GM18907 (cell line): ENCODE results near the gene C10orf71.

Source experiments
- ATAC-seq: cut with Tn5 transposase; IDR thresholded peaks from one replicate; pipeline ENCODE4 v1.9.1; 2021; ENCODE audit warnings: mild to moderate bottlenecking, moderate library complexity; ENCODE audit not compliant: unreplicated experiment

C10orf71 gene

GRCh38 chr10:49290131-49290530 lies 8.8 kb upstream of the C10orf71 start:
- ATAC-seq, result no peak

DNA sequence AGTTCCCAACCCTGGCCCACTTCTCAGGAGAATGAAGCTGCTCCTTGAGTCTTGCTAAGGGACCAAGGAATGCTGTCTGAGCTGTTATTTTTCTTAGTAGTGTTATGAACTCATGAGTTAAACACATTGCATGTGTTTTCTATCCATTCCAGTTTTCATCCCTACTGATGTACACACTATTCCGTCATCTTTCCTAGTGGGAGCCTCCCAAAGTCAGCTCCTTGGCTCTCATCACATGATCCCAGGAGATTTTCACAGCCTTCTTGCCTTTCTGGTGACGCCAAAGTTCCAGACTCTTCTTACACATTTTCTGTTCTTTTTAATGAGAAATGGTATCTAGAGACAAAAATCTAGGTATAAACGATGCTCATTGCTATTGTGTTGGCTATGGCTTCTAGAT lies 8.4 kb upstream of the C10orf71 start:
- ATAC-seq, result no peak

DNA sequence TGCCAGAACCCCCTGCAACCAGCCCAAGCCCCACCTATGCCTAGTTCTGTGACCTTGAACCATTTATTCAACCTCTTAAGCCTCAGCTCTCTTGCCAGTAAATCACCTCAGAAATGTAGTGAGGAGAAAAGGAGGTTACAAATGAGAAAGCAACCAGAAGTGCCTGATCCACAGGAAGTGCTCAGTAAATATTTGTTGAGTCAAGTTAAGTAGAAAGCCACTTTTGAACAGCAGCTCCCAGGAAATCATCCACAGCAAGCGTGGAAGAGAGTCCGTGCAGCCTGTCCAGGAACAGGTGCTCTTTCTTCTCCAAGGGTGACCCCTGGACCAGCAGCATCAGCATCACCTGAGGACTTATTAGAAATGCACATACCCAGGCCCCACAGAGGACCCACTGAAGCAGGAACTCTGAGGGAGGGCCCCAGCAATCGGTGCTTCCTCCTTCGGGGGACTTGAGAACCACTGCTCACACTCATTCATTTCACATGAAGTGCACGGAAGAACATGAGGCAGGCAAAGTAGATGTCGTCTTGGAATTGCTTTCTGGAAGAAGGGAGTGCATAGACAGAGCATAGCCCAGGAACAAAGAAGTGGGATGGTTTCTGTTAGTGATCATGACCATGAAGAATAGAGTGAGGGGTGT lies 6.3 kb upstream of the C10orf71 start:
- ATAC-seq, result no peak

- no peak for ATAC-seq
Observed at GRCh38 chr10:49293208-49293603, 5.8 kb upstream of the C10orf71 start.

DNA sequence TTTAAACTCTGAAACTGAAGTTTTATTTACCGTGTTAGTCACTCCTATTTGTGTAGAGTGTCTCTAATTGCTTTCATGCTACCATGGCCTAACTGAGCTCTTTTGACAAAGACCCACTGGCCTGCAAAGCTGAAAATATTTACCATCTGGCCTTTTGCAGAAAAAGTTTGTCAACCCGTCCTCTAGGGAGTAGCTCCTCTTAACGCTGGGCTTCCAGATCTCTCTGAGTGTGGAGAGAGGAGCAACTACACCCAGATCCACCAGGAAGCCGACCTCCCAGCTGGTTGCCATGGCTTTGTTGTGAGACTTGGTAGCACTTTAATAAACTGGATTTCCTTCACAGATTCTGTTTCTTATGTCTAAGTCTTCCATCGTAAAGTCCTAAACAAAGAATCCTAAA lies 4.2 kb upstream of the C10orf71 start:
- no peak for ATAC-seq

GRCh38 chr10:49295297-49295696 lies 3.7 kb upstream of the C10orf71 start:
- ATAC-seq, result no peak

DNA sequence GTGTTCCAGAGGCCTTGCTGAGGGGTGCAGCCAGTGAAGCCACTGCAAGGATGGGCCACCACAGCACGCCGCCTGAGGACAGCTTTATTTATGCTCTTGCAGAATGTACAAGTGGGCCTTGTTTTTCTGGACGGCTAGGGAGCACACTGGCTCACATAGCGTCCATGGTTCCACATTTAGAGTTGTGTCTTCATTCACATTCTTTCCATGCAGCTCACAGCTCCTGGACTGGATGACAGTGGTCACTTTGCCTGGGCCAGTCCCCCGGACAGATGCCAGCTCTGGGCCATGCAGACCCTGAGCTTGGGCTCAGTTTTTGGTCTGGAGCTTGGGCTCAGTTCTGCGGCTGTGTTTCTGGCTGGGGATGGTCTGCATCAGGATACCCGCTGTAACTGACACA lies 2.6 kb upstream of the C10orf71 start:
- no peak for ATAC-seq

GRCh38 chr10:49296836-49297235 lies 2.1 kb upstream of the C10orf71 start:
- ATAC-seq, result no peak

- ATAC-seq, result no peak
Observed at GRCh38 chr10:49297818-49298670, 926 bp upstream of the C10orf71 start.

GRCh38 chr10:49298671-49298982 lies 343 bp upstream of the C10orf71 start:
- no peak for ATAC-seq

- peak; percentile 80 for ATAC-seq
Observed at GRCh38 chr10:49299816-49300139, 808 bp downstream of the C10orf71 start.

DNA sequence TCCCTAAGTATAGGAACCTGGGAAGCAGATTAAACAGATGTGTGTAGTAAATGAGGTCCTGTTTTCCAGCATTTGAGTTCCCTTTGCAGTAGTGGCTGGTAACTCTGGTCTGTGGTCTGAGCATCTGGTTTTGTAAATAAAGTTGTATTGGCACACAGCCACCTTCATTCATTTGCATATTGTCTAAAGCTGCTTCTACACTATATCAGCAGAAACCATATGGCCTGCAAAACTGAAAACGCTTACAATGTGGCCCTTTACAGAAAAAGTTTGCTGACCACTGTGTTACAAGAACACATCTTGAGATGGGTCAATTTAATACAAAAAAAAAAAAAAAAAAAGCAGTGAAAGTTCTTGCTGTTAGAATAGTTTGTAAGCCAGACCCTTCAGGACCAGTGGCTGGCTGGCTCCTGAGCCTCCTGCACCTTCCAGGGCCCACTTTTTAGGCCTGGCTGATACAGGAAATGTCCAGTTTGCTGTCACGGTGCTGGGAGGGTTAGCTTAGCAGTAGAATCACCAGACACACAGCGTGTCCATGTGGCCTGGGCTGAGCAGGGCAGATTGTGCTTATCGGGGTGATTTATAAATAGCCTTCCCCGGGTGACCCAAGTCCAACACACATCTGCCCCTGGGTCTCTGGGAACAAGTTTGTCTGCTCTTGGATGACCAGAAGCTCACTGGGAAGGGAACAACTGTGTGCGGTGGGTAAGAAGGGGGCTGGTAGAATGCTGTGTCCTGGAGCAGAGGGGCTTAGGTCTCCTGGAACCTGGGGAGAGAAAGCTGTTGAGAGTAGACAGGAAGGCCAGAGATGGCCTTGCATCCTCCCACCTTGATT lies 1.4 kb downstream of the C10orf71 start:
- ATAC-seq, result peak; percentile 86

DNA sequence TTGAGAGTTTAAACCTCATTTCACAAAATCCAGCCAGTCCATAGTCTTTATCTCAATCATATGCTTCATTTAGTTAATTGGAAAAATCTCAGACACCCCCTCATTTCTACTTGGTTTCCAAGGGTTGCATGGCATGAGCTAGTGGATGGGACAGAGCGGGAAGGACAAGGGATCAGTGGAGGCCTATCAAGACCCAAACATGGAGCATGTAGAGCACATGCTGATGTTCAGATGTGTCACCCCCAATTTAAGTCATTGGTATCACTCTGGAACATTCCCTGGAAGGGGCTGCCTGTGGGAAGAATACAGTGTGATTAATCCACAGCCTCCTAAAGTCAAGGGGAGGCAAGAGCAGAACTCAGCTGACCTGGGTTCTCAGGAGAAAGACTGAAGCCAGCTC lies 2.3 kb downstream of the C10orf71 start:
- no peak for ATAC-seq

DNA sequence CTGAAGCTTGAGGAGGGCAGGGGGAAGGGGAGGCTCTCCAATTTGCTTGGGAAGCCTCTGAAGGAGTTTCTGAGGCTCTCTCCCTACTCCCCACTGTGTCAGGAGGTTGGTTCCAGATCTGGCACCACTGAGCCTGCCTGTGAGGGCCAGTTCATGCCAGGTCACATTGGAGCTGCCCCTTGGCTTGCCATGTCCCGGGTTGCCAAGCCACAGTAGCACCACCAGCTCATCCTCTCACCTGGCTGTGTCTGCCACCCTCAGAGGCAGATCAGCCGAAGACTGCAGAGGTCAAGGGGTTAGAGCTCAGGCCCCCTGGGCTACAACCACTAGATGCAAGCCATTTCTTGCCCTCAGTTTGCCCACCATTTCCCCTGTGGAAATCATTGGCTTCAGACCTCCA lies 3.1 kb downstream of the C10orf71 start:
- ATAC-seq, result no peak

DNA sequence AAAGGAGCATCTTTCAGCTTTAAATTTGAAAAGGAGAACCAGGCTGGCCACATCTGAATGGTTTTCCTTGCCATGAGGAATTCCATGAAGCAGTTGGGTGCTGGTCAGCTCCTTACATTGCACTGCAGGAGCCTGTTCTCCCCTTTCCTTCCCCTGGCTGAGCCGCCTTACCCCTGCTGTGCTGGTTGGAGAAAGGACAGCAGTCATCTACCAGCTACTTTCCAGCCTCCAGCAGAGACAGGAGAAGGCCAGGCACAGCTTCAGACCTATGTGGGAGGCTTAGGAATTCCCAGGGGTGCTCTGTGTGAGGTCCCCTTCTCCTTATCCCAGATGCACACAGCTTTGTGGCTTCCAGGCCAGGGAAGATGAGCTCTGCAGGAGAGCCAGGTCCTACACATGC lies 4.7 kb downstream of the C10orf71 start:
- ATAC-seq, result no peak

DNA sequence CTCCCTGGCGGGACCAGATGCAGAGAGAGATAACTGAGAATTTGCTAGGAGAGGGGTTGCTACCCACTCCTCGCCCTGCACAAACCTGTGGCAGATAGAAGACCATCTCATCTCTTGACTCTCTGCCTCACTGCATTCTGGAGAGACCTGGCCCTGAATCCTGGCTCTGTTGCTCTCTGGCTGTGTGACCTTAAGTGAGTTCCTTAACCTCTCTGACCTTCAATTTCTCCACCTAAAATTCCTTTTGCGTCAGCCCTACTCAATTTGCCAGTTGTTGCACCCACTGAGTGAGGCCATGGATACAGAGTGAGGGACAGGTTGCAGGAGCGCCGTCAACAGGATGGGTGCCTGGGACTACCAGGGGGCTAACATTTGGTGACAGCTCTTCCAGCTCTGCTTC lies 5.2 kb downstream of the C10orf71 start:
- no peak for ATAC-seq

- ATAC-seq, result no peak
Observed at GRCh38 chr10:49307921-49308320, 9.0 kb downstream of the C10orf71 start.

DNA sequence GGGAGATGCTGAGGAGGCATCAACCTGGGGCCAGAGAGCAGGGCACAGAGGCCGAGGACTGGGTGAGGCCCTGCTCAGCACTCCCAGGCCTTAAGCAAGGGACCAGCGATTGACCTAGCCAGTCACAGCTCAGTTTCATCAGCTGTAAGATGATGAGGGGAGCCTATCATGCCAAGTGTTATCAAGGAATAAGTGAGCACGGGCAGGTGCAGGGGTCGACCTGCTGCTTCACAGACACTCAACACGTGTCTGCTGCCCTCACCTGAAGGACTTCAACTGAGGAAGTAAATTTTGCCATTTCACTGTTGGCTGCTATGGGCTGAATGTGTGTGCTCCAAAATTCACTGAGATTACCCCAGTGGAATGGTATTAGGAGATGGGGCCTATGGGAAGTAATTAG lies 9.9 kb downstream of the C10orf71 start:
- ATAC-seq, result no peak

GRCh38 chr10:49309691-49310411 lies 10.9 kb downstream of the C10orf71 start:
- ATAC-seq, result peak; percentile 67

DNA sequence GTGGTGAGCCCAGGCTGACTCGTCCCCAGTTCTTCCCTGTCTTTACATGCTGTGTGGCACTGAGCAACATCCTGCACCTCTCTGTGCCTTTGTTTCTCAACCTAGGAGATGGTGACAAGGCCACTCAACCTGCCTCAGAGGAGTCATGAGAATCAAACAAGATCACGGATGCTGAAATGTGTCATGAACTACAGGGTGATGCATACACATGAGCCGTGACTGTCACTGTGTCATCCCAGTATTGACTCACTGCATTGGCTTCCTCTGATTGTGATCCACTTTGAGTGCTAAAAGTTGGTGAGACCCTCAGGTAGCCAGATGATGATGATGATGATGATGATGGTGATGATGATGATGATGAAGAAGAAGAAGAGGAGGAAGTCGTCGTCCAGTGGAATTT lies 11.5 kb downstream of the C10orf71 start:
- ATAC-seq, result no peak

DNA sequence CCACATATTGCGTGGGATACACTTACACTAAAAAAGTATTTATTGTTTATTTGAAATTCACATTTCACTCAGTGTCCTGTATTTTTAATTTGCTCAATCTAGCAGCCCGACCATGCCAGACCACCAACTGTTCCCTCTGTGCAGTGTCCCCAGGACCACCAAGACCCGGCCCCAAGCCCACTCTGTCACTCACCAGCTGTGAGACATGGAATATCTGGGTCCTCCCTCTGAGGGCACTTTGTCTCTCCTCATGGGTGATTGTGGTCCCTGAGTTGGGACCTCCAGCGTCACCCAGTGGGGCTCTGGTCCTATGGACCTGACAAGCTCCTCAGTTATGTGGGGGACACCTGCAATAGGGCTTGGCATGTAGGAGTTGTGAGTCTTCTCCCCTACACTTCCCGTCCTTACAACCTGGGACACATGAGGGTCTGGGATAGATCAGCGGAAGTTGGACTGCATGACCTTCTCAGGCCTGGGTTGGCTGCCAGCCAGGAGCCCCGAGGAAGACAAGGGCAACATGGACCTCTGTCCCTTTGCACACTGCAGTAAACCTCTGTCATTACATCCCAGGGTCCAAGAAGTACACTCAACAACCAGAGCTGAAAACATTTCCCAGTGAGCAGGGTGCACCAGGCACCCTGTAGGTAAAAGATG lies 12.1 kb downstream of the C10orf71 start:
- no peak for ATAC-seq
